ENCODE measurements around the gene RGS11. TPM values are rescaled to one million over a fixed set of nuclear protein-coding genes. Genes with fewer than 3 reads are reported as not detected.

RGS11 gene
- total and polyA plus RNA-seq, 9 of the 15 experiments (the other 6 are each of a cell fraction or from before 2014, with no cell fraction given), result not detected

DNA sequence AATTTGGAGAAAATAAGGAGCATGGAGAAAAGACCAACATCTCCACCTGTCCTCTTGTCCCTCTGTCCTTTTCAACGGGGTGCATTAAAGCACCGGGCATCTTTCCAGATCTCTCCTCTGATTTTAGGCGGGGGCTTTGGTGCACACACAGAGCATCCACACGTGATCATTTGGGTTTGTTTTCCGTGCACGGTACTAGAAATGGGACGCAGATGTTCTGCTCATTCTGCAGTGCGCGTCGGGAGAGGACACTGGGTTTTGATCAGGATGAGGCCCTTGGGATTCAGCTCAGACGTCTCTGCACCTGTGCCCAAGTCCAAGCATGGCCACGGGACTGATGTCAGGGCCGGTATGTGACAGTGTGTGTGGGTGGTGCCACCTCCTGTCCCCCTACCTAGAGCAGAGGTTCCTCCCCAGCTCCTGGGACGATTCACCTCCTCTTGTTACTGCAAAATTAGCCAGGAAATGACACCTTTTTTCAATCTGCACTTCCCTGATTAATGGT is 39.1 kb upstream of the RGS11 start:
- Histone ChIP-seq H3K9ac (ENCODE audit: insufficient read depth in 1 of 2, low read depth in 2 of 2, low read length in 2 of 2) (peak overlapping the region in 1 of 2 experiments; percentile 41; a peak in 1 of 4 replicates), H4K20me1 (replicated peaks; ENCODE audit: control insufficient read depth, insufficient read depth, low read length) (peaks cover 13% of the 10 kb centered on the region; the same call in 1 of the 2 replicates), H3K4me2 (ENCODE audit: insufficient read depth, low read length) (no peak overlapping the region), H3K36me3 (ENCODE audit: control insufficient read depth, insufficient read depth, low read length) (peaks cover 70% of the 10 kb centered on the region; the same call in 2 of the 3 replicates), H3K27ac (ENCODE audit: extremely low read depth, low read depth, low read length) (no peak overlapping the region), H3K79me2 (ENCODE audit: control insufficient read depth, insufficient read depth, low read length) (peaks cover 76% of the 10 kb centered on the region), H3K4me1 (replicated peaks in 1 of 2; ENCODE audit: control insufficient read depth in 2 of 2, insufficient read depth in 2 of 2, low read length in 2 of 2) (peaks cover 0 to 31% of the 10 kb centered on the region in 2 experiments; a peak in 3 of 5 replicates), H3K9me1 (ENCODE audit: control insufficient read depth, insufficient read depth, low read length) (no peaks in the 10 kb centered on the region), H3K27me3 (ENCODE audit: control insufficient read depth in 2 of 2, insufficient read depth in 2 of 2, low read length in 2 of 2) (no peaks in the 10 kb centered on the region), H3K4me3 (no peak overlapping the region), H2AFZ (ENCODE audit: low read depth, low read length) (no peak overlapping the region), H3K9me3 (replicated peaks; ENCODE audit: control insufficient read depth, insufficient read depth, low read depth, low read length) (no peaks in the 10 kb centered on the region)
- DNase-seq (ENCODE audit: extremely low read depth in 1 of 4, low spot score in 3 of 4) (no peak), FAIRE-seq (no peak), ATAC-seq (no peak)
- ChIA-PET POLR2A (no interaction called here), CTCF (ENCODE audit: low intra/inter-chr PET ratio) (no interaction called here)
- BruUV-seq (replicated peaks), result no TSS peak
- intact Hi-C loops (cut with micrococcal nuclease) (no loop called here), in situ Hi-C loops (cut with MboI) (no loop called here)
- whole genome bisulfite sequencing (ENCODE audit: insufficient coverage, low coverage, missing lambda C conversion rate), result 78% methylated on average over 14 of the region's 14 CpGs
- no peak for TF ChIP-seq NFIX (CRISPR knock-in tag; IDR thresholded peaks at IDR 0.05; ENCODE audit: low read depth)
- TF ChIP-seq, protein P1, sequence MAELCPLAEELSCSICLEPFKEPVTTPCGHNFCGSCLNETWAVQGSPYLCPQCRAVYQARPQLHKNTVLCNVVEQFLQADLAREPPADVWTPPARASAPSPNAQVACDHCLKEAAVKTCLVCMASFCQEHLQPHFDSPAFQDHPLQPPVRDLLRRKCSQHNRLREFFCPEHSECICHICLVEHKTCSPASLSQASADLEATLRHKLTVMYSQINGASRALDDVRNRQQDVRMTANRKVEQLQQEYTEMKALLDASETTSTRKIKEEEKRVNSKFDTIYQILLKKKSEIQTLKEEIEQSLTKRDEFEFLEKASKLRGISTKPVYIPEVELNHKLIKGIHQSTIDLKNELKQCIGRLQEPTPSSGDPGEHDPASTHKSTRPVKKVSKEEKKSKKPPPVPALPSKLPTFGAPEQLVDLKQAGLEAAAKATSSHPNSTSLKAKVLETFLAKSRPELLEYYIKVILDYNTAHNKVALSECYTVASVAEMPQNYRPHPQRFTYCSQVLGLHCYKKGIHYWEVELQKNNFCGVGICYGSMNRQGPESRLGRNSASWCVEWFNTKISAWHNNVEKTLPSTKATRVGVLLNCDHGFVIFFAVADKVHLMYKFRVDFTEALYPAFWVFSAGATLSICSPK (IDR thresholded peaks at IDR 0.05; ENCODE audit: borderline replicate concordance), result no peak
- TF ChIP-seq ZNF124 (CRISPR knock-in tag; IDR thresholded peaks at IDR 0.05), result no peak
- TF ChIP-seq, protein P2, sequence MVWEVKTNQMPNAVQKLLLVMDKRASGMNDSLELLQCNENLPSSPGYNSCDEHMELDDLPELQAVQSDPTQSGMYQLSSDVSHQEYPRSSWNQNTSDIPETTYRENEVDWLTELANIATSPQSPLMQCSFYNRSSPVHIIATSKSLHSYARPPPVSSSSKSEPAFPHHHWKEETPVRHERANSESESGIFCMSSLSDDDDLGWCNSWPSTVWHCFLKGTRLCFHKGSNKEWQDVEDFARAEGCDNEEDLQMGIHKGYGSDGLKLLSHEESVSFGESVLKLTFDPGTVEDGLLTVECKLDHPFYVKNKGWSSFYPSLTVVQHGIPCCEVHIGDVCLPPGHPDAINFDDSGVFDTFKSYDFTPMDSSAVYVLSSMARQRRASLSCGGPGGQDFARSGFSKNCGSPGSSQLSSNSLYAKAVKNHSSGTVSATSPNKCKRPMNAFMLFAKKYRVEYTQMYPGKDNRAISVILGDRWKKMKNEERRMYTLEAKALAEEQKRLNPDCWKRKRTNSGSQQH (CRISPR knock-in tag; IDR thresholded peaks at IDR 0.05), result no peak
- TF ChIP-seq SAFB2 (IDR thresholded peaks at IDR 0.05; ENCODE audit: borderline replicate concordance, low read depth, low read length, severe bottlenecking), result no peak
- no peak for TF ChIP-seq CEBPG (CRISPR knock-in tag; IDR thresholded peaks at IDR 0.05)
- TF ChIP-seq CEBPG (tag; conservative IDR thresholded peaks at IDR 0.05 in 1 of 2, IDR thresholded peaks at IDR 0.05 in 1 of 2), result no peak
- TF ChIP-seq, protein P3, sequence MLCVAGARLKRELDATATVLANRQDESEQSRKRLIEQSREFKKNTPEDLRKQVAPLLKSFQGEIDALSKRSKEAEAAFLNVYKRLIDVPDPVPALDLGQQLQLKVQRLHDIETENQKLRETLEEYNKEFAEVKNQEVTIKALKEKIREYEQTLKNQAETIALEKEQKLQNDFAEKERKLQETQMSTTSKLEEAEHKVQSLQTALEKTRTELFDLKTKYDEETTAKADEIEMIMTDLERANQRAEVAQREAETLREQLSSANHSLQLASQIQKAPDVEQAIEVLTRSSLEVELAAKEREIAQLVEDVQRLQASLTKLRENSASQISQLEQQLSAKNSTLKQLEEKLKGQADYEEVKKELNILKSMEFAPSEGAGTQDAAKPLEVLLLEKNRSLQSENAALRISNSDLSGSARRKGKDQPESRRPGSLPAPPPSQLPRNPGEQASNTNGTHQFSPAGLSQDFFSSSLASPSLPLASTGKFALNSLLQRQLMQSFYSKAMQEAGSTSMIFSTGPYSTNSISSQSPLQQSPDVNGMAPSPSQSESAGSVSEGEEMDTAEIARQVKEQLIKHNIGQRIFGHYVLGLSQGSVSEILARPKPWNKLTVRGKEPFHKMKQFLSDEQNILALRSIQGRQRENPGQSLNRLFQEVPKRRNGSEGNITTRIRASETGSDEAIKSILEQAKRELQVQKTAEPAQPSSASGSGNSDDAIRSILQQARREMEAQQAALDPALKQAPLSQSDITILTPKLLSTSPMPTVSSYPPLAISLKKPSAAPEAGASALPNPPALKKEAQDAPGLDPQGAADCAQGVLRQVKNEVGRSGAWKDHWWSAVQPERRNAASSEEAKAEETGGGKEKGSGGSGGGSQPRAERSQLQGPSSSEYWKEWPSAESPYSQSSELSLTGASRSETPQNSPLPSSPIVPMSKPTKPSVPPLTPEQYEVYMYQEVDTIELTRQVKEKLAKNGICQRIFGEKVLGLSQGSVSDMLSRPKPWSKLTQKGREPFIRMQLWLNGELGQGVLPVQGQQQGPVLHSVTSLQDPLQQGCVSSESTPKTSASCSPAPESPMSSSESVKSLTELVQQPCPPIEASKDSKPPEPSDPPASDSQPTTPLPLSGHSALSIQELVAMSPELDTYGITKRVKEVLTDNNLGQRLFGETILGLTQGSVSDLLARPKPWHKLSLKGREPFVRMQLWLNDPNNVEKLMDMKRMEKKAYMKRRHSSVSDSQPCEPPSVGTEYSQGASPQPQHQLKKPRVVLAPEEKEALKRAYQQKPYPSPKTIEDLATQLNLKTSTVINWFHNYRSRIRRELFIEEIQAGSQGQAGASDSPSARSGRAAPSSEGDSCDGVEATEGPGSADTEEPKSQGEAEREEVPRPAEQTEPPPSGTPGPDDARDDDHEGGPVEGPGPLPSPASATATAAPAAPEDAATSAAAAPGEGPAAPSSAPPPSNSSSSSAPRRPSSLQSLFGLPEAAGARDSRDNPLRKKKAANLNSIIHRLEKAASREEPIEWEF (CRISPR knock-in tag; IDR thresholded peaks at IDR 0.05), result no peak
- TF ChIP-seq ZNF766 (CRISPR knock-in tag; conservative IDR thresholded peaks at IDR 0.05), result no peak
- no peak for TF ChIP-seq RBM25 (IDR thresholded peaks at IDR 0.05; ENCODE audit: low read depth, low read length, severe bottlenecking)
- TF ChIP-seq, protein P4, sequence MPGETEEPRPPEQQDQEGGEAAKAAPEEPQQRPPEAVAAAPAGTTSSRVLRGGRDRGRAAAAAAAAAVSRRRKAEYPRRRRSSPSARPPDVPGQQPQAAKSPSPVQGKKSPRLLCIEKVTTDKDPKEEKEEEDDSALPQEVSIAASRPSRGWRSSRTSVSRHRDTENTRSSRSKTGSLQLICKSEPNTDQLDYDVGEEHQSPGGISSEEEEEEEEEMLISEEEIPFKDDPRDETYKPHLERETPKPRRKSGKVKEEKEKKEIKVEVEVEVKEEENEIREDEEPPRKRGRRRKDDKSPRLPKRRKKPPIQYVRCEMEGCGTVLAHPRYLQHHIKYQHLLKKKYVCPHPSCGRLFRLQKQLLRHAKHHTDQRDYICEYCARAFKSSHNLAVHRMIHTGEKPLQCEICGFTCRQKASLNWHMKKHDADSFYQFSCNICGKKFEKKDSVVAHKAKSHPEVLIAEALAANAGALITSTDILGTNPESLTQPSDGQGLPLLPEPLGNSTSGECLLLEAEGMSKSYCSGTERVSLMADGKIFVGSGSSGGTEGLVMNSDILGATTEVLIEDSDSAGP (CRISPR knock-in tag; IDR thresholded peaks at IDR 0.05), result no peak
- no peak for TF ChIP-seq ESRRA (IDR thresholded peaks at IDR 0.05; ENCODE audit: borderline replicate concordance, low read depth)
